Common myeloid progenitor, CD34-positive (primary cell): ENCODE results near the gene SEPTIN10.
A peak's percentile ranks its signal among the peaks of the same experiment; 100 is the strongest.

ENCODE experiments used
- CTCF ChIA-PET: fragments of 350-600 bp; sonication (Branson Sonifier 250); formaldehyde crosslinking; loops from one replicate; lab custom pipeline; 2021; ENCODE audit warnings: antibody characterized with exemption; lab: Charles Lee
- POLR2A ChIA-PET: fragments of 350-600 bp; sonication (Branson Sonifier 250); formaldehyde crosslinking; loops from one replicate; lab custom pipeline; 2021; ENCODE audit warnings: antibody characterized with exemption; lab: Charles Lee
- DNase-seq, 3 donors: peaks; one replicate each; pipeline versions ENCODE4 v3.0.0 to v3.0.0-alpha.2; 2013
- H3K27ac ChIP-seq, 2 experiments: 1 replicate in 1 of 2; 2 replicates in 1 of 2; pipeline ENCODE4 v1.7.0; 2013; ENCODE audit warnings: inconsistent platforms in 2 of 2, low read length in 2 of 2, mild to moderate bottlenecking in 2 of 2, low read depth in 1 of 2, moderate library complexity in 1 of 2; ENCODE audit not compliant: severe bottlenecking in 2 of 2, insufficient read depth in 1 of 2, poor library complexity in 1 of 2
- H3K27me3 ChIP-seq, 5 experiments: replicated peaks in 2 of 5; 1 replicate in 3 of 5; 2 replicates in 2 of 5; pipeline versions ENCODE4 v1.6.1 to v1.7.0; 2013; ENCODE audit warnings: low read length in 4 of 5, mild to moderate bottlenecking in 2 of 5, moderate library complexity in 2 of 5, inconsistent platforms in 1 of 5; ENCODE audit not compliant: insufficient read depth in 5 of 5, control insufficient read depth in 4 of 5
- H3K36me3 ChIP-seq, 4 experiments: 1 replicate in 2 of 4; 2 replicates in 2 of 4; pipeline versions ENCODE4 v1.6.1 to v1.7.0; 2013; ENCODE audit warnings: low read length in 3 of 4, control low read depth in 1 of 4, mild to moderate bottlenecking in 1 of 4; ENCODE audit not compliant: control insufficient read depth in 4 of 4, insufficient read depth in 4 of 4
- H3K4me1 ChIP-seq, 4 experiments: 1 replicate in 3 of 4; 2 replicates in 1 of 4; pipeline versions ENCODE4 v1.6.1 to v1.7.1; 2013; ENCODE audit warnings: low read length in 3 of 4, mild to moderate bottlenecking in 3 of 4, control low read depth in 1 of 4, inconsistent platforms in 1 of 4, moderate library complexity in 1 of 4; ENCODE audit not compliant: control insufficient read depth in 4 of 4, insufficient read depth in 4 of 4; ENCODE audit errors: control extremely low read depth in 1 of 4
- H3K4me3 ChIP-seq, 7 experiments: 1 replicate in 4 of 7; 2 replicates in 3 of 7; pipeline versions ENCODE4 v1.5.1 to v1.7.0; 2013; ENCODE audit warnings: mild to moderate bottlenecking in 7 of 7, low read length in 6 of 7, moderate library complexity in 6 of 7, inconsistent platforms in 2 of 7, low read depth in 2 of 7, control low read depth in 1 of 7; ENCODE audit not compliant: insufficient read depth in 4 of 7, control insufficient read depth in 1 of 7; ENCODE audit errors: extremely low read depth in 1 of 7
- H3K9me3 ChIP-seq, 5 experiments: 1 replicate in 4 of 5; 2 replicates in 1 of 5; pipeline versions ENCODE4 v1.6.1 to v1.7.1; 2013; ENCODE audit warnings: low read length in 4 of 5, mild to moderate bottlenecking in 2 of 5, inconsistent platforms in 1 of 5, low read depth in 1 of 5, moderate library complexity in 1 of 5; ENCODE audit not compliant: control insufficient read depth in 4 of 5, insufficient read depth in 2 of 5; ENCODE audit errors: control extremely low read depth in 1 of 5
- WGBS: methylation state at CpG from one replicate; pipeline ENCODE4 v1.1.5; 2013; ENCODE audit not compliant: insufficient coverage; 5-methylcytosine and 5-hydroxymethylcytosine counted together

SEPTIN10 gene

DNA sequence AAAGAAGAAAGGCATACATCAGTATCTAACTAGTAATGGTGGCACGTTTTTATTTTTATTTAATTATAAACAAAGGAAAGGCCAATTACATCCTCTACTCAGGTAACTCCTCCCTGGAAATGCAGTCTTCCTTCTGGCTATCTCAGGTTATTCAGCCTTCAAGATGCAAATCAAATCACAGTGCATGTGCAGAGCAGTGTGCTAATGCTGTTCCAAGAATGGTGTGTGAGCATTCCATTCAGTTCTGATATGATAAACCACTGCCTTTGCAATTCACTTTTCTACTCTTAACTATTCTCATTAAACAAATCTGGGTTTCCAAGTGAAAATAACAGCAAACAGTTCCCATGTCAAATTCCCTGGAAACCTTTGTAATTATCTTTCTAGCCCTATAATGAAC is 38.4 kb downstream of the SEPTIN10 start:
- WGBS, result no CpG with 5 or more reads among the region's 1 CpG
- no peaks in the 10 kb centered on the region for H3K36me3 ChIP-seq
- no peaks in the 10 kb centered on the region for H3K4me1 ChIP-seq
- CTCF ChIA-PET, result no interaction called here
- POLR2A ChIA-PET, result no interaction called here
- no peak overlapping the region for H3K27ac ChIP-seq
- H3K4me3 ChIP-seq, result no peak overlapping the region
- H3K9me3 ChIP-seq, result no peaks in the 10 kb centered on the region
- H3K27me3 ChIP-seq, result no peaks in the 10 kb centered on the region
- no peak for DNase-seq

DNA sequence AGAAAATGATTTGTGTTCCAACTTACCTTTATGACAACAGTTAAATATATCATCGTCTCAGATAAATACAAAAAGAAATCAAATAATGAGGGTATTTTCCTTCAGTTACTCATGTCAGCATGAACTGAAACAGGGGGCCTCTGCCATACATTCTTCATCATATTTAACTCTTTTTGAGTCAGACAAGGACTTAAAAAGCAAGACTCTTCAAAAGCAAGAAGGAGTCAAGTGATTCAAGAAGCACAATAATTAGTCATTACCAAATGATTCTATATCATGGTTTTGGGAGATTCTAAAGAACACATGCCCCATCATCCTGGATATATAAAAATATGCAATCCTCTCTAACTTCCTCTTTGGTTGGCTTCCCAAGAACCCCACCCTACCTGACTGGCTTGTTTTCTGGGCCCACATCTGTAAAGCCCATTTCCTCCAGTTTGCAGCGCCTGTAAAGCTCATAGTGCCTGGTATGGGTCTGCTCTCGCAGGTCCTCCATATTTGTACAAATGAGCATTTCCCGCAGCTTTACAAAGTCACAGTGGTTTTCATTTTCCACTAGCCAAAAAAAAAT is 49.7 kb downstream of the SEPTIN10 start:
- no peaks in the 10 kb centered on the region for H3K27me3 ChIP-seq
- CTCF ChIA-PET, result no interaction called here
- H3K4me1 ChIP-seq, result peaks cover 0 to 2% (median under 1%) of the 10 kb centered on the region in 4 experiments
- DNase-seq, result peak in 1 of 3 donors; percentile 8
- H3K4me3 ChIP-seq, result no peak overlapping the region
- no peak overlapping the region for H3K27ac ChIP-seq
- 77% methylated on average over 2 of the region's 4 CpGs for WGBS
- H3K36me3 ChIP-seq, result no peaks in the 10 kb centered on the region
- H3K9me3 ChIP-seq, result no peaks in the 10 kb centered on the region
- POLR2A ChIA-PET, result no interaction called here

DNA sequence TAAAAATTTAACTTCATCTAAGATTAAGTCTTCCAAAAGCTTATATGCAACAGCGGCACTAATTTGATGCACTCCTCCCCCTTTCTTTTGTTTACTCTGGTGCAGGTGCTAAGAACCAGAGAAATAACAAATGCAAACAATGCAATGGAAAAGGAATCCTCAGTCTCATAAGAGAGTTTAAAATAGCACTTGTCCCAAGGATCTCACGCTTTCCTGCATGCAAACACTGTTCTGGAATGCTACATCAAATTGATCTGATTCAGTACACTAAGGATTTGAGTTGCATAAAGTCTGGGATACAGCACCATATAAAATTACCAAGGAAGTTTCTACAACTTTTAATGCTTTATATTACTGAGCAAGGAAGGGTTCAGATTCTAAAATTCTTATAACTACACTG is 50.5 kb downstream of the SEPTIN10 start:
- no peak overlapping the region for H3K27ac ChIP-seq
- H3K4me1 ChIP-seq, result peaks cover 0 to 8% (median 4%) of the 10 kb centered on the region in 4 experiments
- no peaks in the 10 kb centered on the region for H3K27me3 ChIP-seq
- DNase-seq, result no peak
- CTCF ChIA-PET, result no interaction called here
- POLR2A ChIA-PET, result no interaction called here
- no peaks in the 10 kb centered on the region for H3K9me3 ChIP-seq
- no peak overlapping the region for H3K4me3 ChIP-seq
- H3K36me3 ChIP-seq, result no peaks in the 10 kb centered on the region
- WGBS, result 100% methylated on average over 2 of the region's 2 CpGs

DNA sequence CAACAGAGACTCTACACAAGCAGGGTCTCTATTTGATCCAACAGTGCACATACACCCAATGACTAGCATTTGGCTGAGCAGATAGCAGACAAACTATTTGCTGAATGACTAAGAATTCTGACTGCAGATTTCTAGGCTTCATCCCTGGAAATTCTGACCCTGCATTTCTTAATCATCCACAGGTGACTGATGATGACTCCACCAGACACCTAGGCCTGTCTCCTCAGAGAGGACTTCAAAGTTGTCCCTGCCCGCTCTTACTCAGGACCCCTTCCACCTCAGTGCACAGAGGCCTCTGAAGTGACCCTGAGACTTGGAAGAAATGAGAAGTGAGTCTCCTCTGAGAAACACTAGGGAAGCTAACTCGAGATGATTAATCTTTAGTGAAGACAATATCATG is 51.3 kb downstream of the SEPTIN10 start:
- ChIA-PET CTCF (no interaction called here), POLR2A (no interaction called here)
- Histone ChIP-seq H3K4me3 (no peak overlapping the region), H3K36me3 (no peaks in the 10 kb centered on the region), H3K27ac (no peak overlapping the region), H3K9me3 (no peaks in the 10 kb centered on the region), H3K4me1 (peaks cover 0 to 13% (median 6%) of the 10 kb centered on the region in 4 experiments), H3K27me3 (no peaks in the 10 kb centered on the region)
- 90% methylated on average over 1 of the region's 2 CpGs for WGBS
- DNase-seq, result no peak

DNA sequence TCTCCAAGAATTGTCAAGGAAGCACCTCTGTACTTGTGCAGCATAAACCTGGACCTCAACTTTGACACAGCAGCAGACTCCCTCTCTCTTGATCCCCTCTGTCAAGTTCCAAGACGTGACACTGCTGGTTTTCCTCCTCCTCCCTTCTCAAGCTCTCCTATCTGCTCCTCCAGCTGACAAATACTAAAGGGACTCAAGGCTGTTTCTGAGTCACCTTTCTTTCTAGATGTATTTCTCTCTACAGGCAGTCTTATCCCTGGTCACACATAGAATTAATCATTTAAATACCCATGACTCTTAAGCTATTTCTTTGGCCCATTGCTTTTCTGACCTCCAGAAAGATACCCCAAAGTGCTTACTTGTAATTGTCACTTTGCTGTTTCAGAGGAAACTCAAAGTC is 53.5 kb downstream of the SEPTIN10 start:
- Histone ChIP-seq H3K27ac (no peak overlapping the region), H3K9me3 (no peaks in the 10 kb centered on the region), H3K4me3 (no peak overlapping the region), H3K27me3 (no peaks in the 10 kb centered on the region), H3K36me3 (no peaks in the 10 kb centered on the region), H3K4me1 (peaks cover under 1 to 13% (median 6%) of the 10 kb centered on the region in 4 experiments)
- CTCF ChIA-PET, result no interaction called here
- DNase-seq, result no peak
- POLR2A ChIA-PET, result no interaction called here
- 100% methylated on average over 1 of the region's 1 CpG for WGBS

DNA sequence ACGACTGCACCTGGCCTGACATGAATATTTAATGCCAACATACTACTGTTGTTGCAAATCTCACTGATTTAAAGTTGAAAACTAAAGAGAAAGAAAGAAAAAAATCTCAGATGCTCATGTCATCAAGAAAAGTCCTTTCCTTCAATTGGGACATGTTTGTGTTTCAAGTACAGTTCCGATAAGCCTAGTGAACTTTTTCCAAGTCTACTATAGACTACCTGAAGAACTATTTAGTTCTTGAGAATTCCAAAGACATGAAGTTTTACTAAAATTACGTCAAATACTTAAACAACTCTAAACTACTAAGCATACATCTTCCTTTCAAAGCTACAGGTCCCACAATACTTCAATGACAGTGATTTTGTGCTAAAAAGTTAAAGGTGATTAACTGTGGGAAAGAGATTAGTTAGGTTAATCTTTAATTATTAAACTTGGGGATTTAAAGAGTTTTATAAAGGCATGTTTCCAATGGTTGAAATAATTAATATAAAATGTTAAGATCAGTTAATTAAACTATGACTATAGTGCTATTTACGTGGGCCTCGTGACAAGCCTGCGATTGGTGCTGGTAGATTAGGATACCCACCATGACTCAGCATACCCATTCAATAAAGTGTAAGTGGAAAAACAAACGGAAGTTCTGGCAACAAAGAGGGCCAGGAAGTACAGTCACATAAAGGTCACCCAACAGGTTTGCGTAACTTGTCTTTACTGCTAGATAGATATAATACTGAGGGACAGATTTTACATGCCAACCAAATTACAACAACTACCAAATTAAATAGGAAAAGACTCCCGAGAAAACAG is 55.5 kb downstream of the SEPTIN10 start:
- DNase-seq, result peak; percentile 78 to 90 (median 87)
- Histone ChIP-seq H3K27ac (no peak overlapping the region), H3K9me3 (no peaks in the 10 kb centered on the region), H3K4me3 (no peak overlapping the region), H3K27me3 (no peaks in the 10 kb centered on the region), H3K36me3 (no peaks in the 10 kb centered on the region), H3K4me1 (peaks cover 2 to 13% (median 5%) of the 10 kb centered on the region in 4 experiments)
- 93% methylated on average over 3 of the region's 9 CpGs for WGBS
- ChIA-PET CTCF (interaction anchor here (1.8 kb wide), 1 partner anchor 12 kb away, joined by 5 read pairs; no protein-coding TSS in a partner anchor), POLR2A (no interaction called here)

DNA sequence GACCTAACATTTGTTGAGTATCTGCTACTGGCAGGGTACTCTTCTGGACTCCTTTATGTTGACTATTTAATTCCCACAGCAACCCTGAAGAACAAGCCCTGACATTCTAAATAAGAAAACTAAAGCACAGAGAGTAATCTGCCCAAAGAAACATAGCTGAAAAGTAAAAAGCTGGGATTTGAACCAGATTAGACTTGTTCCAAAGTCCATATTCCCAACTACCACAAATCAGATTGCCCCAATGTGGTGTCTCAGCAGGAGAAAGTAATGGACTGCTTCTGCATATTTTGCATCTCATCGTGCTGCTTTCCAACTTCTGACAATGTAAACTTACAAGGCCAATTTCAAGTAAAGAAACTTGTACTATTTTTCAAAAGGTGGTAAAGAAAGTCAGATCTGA is 56.5 kb downstream of the SEPTIN10 start:
- no CpG with 5 or more reads among the region's 1 CpG for WGBS
- Histone ChIP-seq H3K4me3 (no peak overlapping the region), H3K9me3 (no peaks in the 10 kb centered on the region), H3K27ac (no peak overlapping the region), H3K27me3 (no peaks in the 10 kb centered on the region), H3K36me3 (no peaks in the 10 kb centered on the region), H3K4me1 (peaks cover 2 to 13% (median 5%) of the 10 kb centered on the region in 4 experiments)
- ChIA-PET CTCF (no interaction called here), POLR2A (no interaction called here)
- DNase-seq, result no peak
